HG03196 (cell line): ENCODE measurements around the gene SP140.
"Not testable (repeated sequence)": the region's sequence is repeated elsewhere in the genome, so short reads cannot be mapped to it uniquely, and the experiment has no call there.

Experiments
- ATAC-seq: cut with Tn5 transposase; IDR thresholded peaks from one replicate; pipeline ENCODE4 v1.9.1; 2021; ENCODE audit not compliant: unreplicated experiment

The SP140 gene

DNA sequence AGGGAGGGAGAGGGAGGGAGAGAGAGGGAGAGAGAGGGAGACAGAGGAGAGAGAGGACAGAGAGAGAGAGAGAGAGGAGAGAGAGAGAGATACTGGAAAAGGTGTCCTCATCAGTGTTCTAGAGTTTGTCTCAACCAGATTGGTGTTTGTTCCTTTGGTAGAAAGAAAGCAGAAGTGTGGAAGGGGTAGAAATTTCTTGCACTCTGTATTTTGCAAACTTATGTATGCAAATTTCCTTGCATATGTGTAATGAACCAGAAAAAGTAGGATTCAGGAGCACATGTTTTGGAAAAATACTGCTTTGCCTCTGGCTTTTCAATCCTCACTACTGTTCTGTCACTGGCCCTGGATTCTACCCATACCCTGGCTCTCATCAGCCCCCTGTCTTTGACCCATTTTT lies 1.1 kb upstream of the SP140 start:
- no peak for ATAC-seq

DNA sequence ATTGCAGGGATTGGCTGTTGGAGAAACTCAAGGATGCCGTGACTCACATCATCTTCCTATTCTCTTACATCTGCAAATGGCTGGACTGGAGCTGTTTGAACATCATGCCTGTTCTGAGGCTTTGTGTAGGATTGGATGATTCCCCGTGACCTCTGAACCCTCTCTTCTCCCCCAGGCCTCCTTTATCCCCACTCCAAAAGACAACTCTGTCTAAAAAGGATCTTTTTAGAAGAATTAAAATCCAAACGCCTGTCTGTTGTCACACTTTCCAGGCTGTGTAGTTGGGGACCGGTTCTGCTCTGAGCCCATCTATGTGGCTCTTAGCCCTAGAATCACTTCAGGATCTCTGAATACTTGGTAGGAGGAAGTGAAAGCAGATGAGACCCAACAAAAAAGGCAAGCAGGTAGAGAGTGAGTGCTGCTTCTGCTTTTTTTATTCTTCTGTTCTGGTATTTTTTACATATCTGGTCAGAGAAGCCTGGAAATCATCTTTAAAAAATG lies 565 bp downstream of the SP140 start:
- peak; percentile 74 for ATAC-seq

DNA sequence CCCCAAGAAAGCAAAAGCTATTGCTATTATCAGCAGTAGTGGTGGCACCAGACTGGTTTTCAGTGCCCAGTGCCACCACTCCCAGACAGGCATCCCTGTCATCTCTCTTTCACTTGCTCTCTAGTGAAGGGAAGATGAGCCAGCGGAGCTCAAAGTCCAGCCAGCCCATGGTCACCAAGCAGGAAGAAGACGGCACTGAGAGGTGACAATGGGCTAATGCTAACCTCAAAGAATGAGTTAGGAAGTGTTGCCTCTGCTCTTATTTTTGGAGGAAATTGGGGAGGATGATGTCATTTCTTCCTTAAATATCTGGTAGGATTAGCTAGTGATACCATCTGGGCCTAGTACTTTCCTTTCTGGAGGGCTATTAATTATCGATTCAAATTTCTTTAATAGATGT lies 1.7 kb downstream of the SP140 start:
- ATAC-seq = no peak

DNA sequence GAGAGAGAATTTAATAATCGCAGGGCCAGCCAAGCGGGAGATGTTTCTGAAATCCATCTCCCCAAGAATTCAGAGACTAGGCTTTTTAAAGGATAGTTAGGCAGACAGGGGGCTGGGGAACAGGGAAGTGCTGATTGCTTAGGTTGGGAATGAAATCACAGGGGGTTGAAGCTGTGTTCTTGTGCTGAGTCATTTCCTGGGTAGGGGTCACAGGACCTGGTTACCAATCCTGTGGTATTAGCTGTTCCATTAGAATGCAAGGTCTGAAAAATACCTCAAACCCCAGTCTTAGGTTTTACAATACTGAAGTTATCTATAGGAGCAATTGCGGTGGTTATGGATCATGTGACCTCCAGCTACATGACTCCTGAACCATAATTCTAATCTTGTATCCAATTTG lies 4.6 kb downstream of the SP140 start:
- no peak for ATAC-seq

DNA sequence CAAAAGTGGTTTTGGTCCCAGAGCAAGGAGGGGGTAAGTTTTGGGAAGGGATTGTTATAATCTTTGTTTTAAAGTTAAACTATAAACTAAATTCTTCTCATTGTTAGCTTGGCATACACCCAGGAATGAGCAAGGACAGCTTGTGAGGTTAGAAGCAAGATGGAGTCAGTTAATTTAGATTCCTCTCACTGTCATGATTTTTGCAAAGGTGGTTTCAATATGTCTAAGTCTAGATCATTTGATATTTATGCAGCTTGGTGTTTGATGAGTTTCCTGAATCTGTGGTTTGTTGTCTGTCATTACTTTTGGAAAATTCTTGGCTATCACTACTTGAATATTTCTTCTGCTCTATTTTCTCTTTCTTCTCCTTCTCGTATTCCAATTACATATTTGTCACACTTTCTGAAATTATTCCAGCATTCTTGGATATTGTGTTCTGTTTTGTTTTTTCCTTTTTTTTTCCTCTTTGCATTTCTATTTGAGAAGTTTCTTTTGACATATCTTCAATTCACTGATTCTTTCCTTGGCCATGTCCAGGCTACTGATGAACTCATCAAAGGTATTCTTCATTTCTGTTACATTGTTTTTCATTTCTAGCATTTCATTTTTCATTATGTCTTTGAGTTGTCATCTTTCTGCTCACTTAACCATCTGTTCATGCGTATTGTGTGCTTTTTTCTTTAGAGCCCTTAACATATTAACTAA lies 5.1 kb downstream of the SP140 start:
- ATAC-seq = no peak

DNA sequence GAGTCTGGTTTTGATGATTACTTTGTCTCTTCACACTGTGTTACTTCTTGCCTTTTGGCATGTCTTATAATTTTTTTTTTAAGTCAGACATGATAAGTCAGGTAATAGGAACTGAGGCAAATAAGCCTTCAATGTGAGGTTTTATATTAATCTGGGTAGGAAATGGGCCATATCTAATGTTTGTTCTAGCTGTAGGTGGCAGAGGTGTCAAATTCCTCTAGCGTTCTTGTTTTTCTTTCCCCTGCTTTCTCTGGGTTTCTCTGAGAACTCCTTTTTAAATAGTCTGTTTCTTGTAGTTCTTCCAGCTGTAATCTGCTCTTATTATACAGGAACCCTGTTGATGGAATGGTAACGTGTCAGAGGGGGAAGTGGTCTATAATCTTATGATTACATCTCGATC lies 5.7 kb downstream of the SP140 start:
- no peak for ATAC-seq

DNA sequence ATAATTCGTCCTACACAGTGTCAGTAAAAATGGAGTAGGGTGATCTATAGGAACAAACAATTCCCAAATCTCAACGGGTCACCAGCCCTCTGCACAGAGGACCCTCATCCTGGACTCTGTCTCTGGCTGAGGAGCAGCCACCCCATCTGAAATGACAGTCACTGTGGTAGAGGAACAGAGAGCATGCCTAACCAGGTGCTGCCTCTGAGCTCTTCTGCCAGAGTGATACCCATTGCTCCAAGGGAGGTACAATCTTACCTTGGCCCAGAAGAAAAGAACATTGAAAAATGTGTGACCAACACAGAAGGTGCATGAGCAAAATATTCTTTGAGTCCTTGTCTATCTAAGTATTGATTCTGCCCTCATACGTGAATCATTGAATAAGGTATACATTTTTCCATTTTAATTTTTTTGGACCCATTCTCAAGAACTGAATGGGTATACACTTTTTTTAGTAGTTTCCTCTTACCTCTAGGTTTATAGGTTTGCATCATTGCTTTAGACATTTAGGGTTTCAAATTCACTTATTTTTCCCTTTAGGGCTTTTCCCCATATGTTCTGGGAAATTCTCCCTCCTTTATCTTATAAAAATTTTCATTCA lies 8.7 kb downstream of the SP140 start:
- ATAC-seq = peak; percentile 55

DNA sequence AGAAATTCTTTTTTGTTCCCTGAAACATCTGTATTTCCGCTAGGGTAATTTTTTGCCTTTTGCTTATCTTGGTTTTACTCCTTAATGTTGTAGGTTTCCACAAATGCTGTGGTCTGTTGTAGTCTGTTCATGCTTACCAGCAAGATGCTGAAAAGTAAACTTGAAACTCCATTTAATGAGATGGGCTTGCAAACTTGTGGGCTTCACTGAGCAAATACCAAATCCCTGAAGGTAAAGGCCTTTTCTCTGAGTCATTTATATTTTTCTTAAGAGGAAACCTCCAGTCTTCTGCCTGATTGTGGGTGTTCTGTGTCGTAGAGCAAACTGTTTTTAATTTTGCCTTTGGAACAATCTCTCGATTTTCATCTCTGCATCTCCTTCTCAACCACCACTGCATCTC lies 9.3 kb downstream of the SP140 start:
- ATAC-seq = no peak

DNA sequence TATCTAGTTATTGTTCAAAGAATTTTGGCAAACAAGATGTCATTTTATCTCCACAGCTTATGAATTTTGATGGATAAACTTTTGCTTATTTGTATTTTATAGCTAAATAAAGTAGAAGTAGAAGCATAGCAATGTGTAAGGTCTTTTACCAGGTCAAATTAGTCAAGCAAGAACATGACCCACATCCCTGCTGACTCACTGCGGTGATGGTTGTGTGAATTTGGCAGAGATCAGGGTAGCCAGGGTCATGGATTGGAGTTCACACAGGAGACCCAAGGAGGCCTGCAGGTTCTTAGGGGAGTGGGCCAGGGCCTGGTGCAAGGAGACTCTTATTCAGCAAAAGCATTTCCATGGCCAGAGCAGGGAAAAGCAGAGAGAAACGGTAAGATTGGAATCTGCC lies 18.7 kb downstream of the SP140 start:
- no peak for ATAC-seq

DNA sequence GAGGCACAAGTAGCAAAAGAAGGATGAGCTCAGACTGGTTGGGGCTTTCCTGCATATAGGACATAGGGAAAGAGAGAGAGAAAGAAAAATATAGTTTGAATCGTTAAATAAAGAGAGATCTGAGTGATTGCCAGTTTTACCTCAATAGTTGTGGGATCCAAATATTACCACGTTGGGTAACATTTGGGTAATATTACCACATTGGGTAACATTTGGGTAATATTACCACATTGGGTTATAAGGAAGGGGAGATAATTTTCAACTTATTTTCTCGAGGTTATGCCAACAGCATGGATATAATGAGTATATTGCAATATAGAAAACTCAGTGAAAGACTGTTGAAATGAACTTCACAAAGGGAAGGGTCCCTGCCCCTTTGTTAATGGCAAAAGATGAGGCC lies 20.7 kb downstream of the SP140 start:
- ATAC-seq = no peak

DNA sequence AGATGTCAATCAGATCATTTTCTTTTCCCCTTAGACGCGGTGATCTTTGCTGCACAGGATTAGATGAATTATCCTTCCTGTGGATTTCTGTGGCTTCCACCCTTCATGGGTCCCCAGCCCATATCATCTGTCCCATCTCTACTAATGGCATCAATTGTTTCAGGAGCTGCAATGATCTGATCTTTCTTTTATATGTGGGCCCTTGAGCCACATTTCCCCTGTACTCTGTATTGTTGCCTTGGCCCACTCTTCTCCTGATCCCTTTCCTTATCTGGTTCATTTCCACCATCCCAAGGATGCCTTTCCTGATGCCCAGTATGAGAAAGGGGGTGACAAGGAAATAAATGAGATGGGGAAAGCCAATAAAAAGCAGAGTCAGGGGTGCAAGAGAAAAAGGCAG lies 24.7 kb downstream of the SP140 start:
- ATAC-seq = no peak

DNA sequence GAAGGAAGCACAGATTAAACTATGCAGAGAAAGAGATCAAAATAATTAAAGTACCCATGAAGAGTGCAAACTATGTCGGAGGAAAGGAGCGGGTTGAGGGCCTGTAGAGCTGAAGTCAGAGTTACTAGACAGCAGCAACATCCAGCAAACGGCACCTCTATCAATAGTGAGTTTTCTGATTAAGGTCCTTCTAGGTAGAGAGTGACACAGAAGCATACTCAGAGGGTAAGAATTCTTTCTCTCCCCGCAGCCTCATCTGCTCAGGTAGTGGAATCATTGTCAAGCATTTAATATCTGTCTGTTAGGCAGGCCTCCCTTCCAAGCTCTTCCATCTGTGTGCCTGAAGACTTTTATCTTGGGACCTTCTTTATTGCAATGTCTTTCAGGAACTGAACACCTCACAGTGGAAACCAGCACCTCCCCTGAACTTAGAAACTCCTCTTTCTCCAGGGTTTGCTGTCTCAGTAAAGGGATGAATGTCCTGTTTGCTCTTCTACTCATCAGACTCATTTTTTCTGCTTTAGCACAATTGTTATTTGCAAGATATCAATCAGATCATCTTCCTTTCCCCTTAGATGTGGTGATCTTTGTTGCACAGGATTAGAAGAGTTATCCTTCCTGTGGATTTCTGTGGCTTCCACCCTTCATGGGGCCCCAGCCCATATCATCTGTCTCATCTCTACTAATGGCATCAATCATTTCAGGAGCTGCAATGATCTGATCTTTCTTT lies 28.8 kb downstream of the SP140 start:
- ATAC-seq = no peak

DNA sequence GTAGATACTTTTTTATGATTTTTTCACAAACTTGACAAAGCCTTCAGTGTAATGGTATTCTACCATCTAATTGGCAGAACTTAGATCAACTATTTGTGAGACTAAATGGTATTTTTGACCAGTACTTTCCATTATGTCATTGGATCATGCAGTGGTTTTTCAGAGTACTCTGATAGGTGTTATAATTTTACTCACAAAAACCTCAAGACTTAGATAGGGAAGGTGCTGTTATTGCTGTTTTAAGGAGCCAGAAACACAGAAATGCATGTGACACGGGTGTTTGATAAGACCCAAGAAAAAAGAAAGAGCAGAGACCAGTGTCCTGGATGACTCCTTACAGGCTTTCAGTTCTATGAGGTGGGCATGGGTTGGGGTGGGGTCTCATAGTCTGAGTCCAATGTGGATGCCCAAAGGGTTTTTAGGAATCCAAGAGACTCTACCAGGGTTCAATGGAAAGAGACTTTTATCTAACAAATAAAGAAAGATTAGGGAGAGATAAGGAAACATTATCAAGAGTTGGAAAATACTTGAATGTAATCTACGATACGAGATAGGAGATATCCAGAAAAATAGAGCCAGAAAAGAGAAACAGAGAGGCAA lies 31.3 kb downstream of the SP140 start:
- ATAC-seq = no peak

DNA sequence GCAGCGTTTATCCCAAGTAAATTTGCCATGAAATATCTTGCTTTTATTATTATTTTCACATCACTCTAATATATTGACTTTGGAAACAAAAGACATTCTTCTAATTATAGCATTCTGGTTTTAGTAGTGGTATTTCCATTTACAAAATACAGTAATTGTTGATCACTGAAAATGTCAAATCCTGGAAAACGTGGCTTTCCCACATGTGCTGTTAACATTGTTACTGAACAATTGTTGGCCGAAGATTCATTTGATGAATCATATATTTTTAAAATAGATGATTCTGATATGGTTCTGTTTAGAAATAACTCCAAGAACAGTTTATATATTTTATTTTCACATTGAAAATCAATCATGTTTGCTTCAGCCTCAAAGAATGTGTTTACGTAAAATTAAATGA lies 32.9 kb downstream of the SP140 start:
- no peak for ATAC-seq

DNA sequence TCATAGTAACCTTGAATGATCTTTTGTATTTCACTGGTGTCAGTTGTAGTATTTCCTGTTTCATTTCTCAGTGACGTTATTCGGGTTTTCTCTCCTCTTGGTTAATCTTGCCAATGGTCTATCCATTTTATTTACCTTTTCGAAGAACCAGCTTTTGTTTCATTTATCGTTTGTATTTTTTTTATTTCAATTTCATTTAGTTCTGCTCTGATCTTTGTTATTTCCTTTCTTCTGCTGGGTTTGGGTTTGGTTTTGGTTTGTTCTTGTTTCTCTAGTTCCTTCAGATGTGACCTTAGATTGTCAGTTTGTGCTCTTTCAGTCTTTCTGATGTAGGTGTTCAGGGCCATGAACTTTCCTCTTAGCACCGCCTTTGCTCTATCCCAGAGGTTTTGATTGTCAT lies 36.7 kb downstream of the SP140 start:
- no peak for ATAC-seq

DNA sequence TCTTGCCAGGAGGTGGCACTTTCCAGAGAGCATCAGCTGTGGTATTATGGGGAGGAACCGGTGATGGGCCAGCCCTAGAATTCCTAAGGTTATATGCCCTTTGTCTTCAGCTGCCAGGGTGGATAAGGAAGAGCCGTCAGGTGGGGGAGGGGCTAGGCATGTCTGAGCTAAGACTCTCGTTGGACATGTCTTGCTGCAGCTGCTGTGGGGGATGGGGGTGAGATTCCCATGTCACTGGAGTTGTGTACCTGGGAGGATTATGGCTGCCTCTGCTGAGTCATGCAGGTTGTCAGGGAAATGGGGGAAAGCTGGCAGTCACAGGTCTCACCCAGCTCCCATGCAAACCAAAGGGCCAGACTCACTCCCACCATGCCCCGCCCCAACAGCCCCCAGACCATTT lies 39.4 kb downstream of the SP140 start:
- not testable (repeated sequence) for ATAC-seq

DNA sequence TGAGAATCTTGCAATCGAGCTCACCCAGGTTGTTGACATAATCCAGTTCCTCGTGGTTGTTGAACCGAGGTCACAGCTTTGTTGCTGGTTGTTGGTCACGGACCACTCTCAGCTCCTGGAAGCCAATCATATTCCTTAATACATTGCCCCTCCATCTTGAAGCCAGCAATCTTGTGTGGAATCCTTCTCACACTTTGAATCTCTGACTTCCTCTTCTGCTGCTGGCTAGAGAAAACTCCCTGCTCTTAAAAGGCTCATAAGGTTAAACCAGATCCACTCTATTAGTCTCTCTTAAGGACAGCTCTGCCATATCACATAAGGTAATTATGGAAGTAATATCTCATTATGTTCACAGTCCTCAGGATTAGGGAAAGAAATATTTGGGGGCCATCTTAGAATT lies 41.1 kb downstream of the SP140 start:
- no peak for ATAC-seq

DNA sequence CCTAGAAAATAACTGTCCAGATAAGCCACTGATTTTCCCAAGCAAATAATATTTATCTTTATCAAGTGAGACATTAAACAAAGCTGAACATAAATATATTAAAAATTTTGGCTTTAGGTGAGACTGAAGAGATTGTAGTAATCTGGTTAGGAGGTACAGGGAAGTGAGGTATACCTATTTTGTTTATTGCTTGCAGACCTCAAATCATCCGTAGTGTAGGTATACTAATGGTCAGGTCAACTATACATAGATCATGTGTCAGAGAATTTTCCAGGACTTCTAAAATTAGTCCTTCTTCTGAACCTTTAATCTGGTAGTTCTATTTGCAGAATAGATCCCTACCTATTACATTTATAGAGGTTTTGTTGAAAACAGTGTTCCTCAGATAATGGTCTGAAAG lies 41.5 kb downstream of the SP140 start:
- ATAC-seq = peak; percentile 7

DNA sequence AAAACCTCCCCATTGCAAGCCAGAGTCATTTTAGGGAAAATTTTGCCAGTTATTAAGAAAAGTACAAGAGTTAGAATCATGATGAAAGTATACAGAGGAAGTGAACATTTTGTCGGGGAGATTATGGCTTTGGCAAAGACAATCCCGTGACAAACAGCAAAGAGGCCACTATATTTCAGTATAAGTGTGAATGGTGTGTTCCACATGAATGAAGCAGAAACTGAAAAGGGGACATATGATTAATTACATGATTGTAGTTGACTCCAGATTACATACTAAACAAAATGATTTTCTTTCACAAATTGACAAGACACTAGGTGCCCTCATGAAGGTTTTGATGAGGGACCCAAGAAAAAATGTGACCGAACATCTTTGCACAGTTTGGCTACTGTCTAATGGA lies 42.0 kb downstream of the SP140 start:
- peak; percentile 46 for ATAC-seq

DNA sequence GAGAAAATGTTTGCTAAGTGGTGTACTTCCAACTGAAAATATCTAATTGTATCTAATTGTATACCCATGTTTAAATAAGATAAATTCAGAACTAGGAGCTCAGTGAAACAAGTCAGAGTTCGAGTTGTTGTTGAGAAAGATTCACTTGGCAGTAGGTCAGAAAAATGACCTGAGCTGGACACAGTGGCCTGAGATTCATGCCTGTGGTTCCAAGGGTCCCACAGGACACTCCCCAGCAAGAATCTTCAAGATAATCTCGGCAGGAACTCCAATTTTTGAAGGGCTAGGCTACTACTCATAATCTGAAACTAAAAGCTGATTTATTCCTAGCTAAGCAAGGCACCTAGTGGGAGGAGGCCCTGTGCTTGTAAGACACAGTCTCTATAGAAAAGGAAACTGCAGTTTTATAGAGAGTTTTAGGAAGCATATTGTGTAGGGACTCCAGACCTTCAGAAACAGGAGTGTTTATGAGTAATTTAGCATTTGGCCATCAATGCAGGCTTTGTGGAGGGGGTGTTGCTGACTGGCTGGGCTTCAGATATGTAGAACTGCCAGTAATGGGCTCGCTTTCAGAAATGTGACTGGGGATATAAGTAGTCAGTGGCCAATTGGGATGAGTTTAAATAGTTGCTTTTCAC lies 43.2 kb downstream of the SP140 start:
- peak; percentile 69 for ATAC-seq

DNA sequence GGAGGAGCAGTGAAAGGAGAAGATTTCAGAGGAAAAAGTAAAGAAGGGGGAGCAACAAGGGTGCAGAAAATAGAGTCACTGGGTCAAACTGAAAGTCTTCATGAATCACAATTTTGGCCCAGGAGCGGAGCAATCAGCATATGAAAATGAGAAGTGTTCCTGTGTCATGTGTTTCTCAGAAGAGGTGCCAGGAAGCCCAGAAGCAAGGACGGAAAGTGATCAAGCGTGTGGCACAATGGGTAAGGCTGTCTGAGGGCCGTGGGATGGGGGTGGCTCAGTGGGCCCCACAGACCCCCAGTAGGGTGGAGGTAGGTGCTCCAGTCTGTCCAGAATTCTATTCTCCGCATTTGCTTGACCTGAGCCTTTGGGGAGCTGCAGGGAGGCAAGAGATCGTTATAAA lies 44.2 kb downstream of the SP140 start:
- no peak for ATAC-seq
